Astrocyte (in vitro differentiated cells and primary cell): ENCODE measurements around the gene DCLK1. TPM values are rescaled to one million over a fixed set of nuclear protein-coding genes. Genes with fewer than 3 reads are reported as not detected.

Experiments
- DNase-seq: peaks from one replicate; pipeline ENCODE4 v3.0.0-alpha.2; 2010; ENCODE audit warnings: low read depth
- FAIRE-seq: peaks from 2 replicates; lab custom pipeline; 2011; peaks lifted over from hg19 to GRCh38; lab: Jason Lieb, UNC
- H2AFZ ChIP-seq: 2 replicates; pipeline ENCODE4 v1.6.0; 2012; ENCODE audit warnings: low read depth, low read length, inconsistent platforms
- H3K27ac ChIP-seq: 2 replicates; pipeline ENCODE4 v1.5.1; 2011; ENCODE audit warnings: low read depth, low read length, inconsistent platforms
- H3K27me3 ChIP-seq: 2 replicates; pipeline ENCODE4 v1.6.0; 2011; ENCODE audit warnings: low read length, inconsistent platforms; ENCODE audit not compliant: insufficient read depth
- H3K36me3 ChIP-seq: 2 replicates; pipeline ENCODE4 v1.5.1; 2011; ENCODE audit warnings: low read length, inconsistent platforms; ENCODE audit not compliant: insufficient read depth
- H3K4me1 ChIP-seq: 2 replicates; pipeline ENCODE4 v1.5.1; 2011; ENCODE audit warnings: low read length, inconsistent platforms; ENCODE audit not compliant: insufficient read depth
- H3K4me2 ChIP-seq: 2 replicates; pipeline ENCODE4 v1.6.0; 2012; ENCODE audit warnings: low read length, inconsistent platforms
- H3K4me3 ChIP-seq: 2 replicates; pipeline ENCODE4 v1.5.1; 2011; ENCODE audit warnings: low read depth, mild to moderate bottlenecking, low read length, inconsistent platforms; ENCODE audit not compliant: insufficient read depth
- H3K79me2 ChIP-seq: 2 replicates; pipeline ENCODE4 v1.6.0; 2012; ENCODE audit warnings: mild to moderate bottlenecking, low read length, inconsistent platforms; ENCODE audit not compliant: insufficient read depth
- H3K9ac ChIP-seq: 2 replicates; pipeline ENCODE4 v1.6.0; 2012; ENCODE audit warnings: mild to moderate bottlenecking, low read length, inconsistent platforms
- H3K9me3 ChIP-seq: 2 replicates; pipeline ENCODE4 v1.5.1; 2012; ENCODE audit warnings: low read depth, mild to moderate bottlenecking, low read length, inconsistent platforms; ENCODE audit not compliant: insufficient read depth
- H4K20me1 ChIP-seq: 2 replicates; pipeline ENCODE4 v1.6.0; 2012; ENCODE audit warnings: low read length, inconsistent platforms; ENCODE audit not compliant: insufficient read depth
- H3K27ac Mint-ChIP-seq: one replicate; pipeline ENCODE4 v1.8.0; 2021; ENCODE audit warnings: mild to moderate bottlenecking, mixed read lengths; ENCODE audit not compliant: unreplicated experiment
- H3K27me3 Mint-ChIP-seq: one replicate; pipeline ENCODE4 v1.8.0; 2021; ENCODE audit warnings: low read depth, mixed read lengths; ENCODE audit not compliant: unreplicated experiment
- H3K36me3 Mint-ChIP-seq: one replicate; pipeline ENCODE4 v1.8.0; 2021; ENCODE audit warnings: low read depth, mixed read lengths; ENCODE audit not compliant: unreplicated experiment
- H3K4me1 Mint-ChIP-seq: one replicate; pipeline ENCODE4 v1.8.0; 2021; ENCODE audit warnings: low read depth, mixed read lengths; ENCODE audit not compliant: unreplicated experiment
- H3K4me3 Mint-ChIP-seq: one replicate; pipeline ENCODE4 v1.8.0; 2021; ENCODE audit warnings: mild to moderate bottlenecking, moderate library complexity, mixed read lengths; ENCODE audit not compliant: unreplicated experiment
- H3K9me3 Mint-ChIP-seq: one replicate; pipeline ENCODE4 v1.8.0; 2021; ENCODE audit warnings: mild to moderate bottlenecking, mixed read lengths; ENCODE audit not compliant: unreplicated experiment
- CTCF ChIP-seq: IDR thresholded peaks from 2 replicates; pipeline ENCODE4 v1.5.1; 2011; ENCODE audit warnings: low read depth, mild to moderate bottlenecking, inconsistent platforms, low read length, moderate library complexity; ENCODE audit not compliant: insufficient read depth
- EZH2 ChIP-seq: IDR thresholded peaks from 2 replicates; pipeline ENCODE4 v1.6.1; 2012; ENCODE audit warnings: mild to moderate bottlenecking, low read length, inconsistent platforms; ENCODE audit not compliant: insufficient read depth
- total RNA-seq: library from RNA; stranded (reverse); gene quantifications from 2 replicates; pipeline ENCODE4 v1.2.1, GENCODE V29; 2021

The DCLK1 gene
- total RNA-seq, 1 donor from 2014 or later, result 4.9 TPM

DNA sequence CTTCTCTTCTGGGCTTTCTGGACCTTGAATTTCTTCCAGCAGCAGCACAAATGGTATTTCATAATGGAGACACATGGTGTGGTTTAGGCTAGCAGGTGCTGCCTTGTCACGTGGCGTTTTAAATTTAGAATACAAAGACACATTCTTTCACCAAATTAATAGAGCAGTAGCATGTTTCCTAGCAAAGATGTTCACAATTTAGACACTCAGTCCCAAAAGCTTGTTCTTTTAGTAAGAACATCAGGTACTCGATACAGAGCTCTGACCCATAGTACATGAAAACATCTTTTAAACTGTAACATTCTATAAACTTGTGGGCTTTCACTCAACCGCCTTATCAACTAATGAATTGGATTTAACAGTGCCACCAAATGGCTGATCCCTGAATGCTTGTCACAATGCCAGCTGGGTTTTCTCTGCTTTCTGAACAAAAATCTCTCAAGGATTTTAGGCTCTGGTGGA lies 290.1 kb downstream of the DCLK1 start:
- no peaks in the 10 kb centered on the region for H3K36me3 Mint-ChIP-seq
- TF ChIP-seq CTCF (no peak), EZH2 (no peak)
- Histone ChIP-seq H4K20me1 (no peaks in the 10 kb centered on the region), H3K27me3 (no peaks in the 10 kb centered on the region), H2AFZ (no peak overlapping the region), H3K27ac (no peak overlapping the region), H3K4me3 (no peak overlapping the region), H3K4me1 (peaks cover 20% of the 10 kb centered on the region), H3K79me2 (no peaks in the 10 kb centered on the region), H3K9ac (no peak overlapping the region), H3K36me3 (no peaks in the 10 kb centered on the region), H3K9me3 (no peaks in the 10 kb centered on the region), H3K4me2 (no peak overlapping the region)
- H3K4me1 Mint-ChIP-seq, result peaks cover 20% of the 10 kb centered on the region
- H3K4me3 Mint-ChIP-seq, result no peak overlapping the region
- DNase-seq (peak; percentile 24), FAIRE-seq (no peak)
- H3K27me3 Mint-ChIP-seq, result no peaks in the 10 kb centered on the region
- H3K9me3 Mint-ChIP-seq, result no peaks in the 10 kb centered on the region
- H3K27ac Mint-ChIP-seq, result no peak overlapping the region

GRCh38 chr13:35839806-35840205 lies 291.4 kb downstream of the DCLK1 start:
- H3K9me3 Mint-ChIP-seq, result no peaks in the 10 kb centered on the region
- Histone ChIP-seq H3K9ac (no peak overlapping the region), H3K9me3 (no peaks in the 10 kb centered on the region), H3K4me2 (no peak overlapping the region), H3K4me1 (peaks cover 20% of the 10 kb centered on the region), H3K27ac (no peak overlapping the region), H3K4me3 (no peak overlapping the region), H3K36me3 (no peaks in the 10 kb centered on the region), H4K20me1 (no peaks in the 10 kb centered on the region), H3K27me3 (no peaks in the 10 kb centered on the region), H2AFZ (no peak overlapping the region), H3K79me2 (no peaks in the 10 kb centered on the region)
- no peaks in the 10 kb centered on the region for H3K27me3 Mint-ChIP-seq
- TF ChIP-seq EZH2 (no peak), CTCF (no peak)
- H3K4me1 Mint-ChIP-seq, result peaks cover 20% of the 10 kb centered on the region
- no peak overlapping the region for H3K4me3 Mint-ChIP-seq
- FAIRE-seq (no peak), DNase-seq (no peak)
- H3K27ac Mint-ChIP-seq, result no peak overlapping the region
- no peaks in the 10 kb centered on the region for H3K36me3 Mint-ChIP-seq

GRCh38 chr13:35838356-35838755 lies 292.8 kb downstream of the DCLK1 start:
- FAIRE-seq, result peak; percentile 100
- Mint-ChIP-seq H3K4me3 (no peak overlapping the region), H3K4me1 (peaks cover 20% of the 10 kb centered on the region)

More at GRCh38 chr13:35838356-35838755, 292.8 kb downstream of the DCLK1 start:
- Mint-ChIP-seq H3K27ac (peak overlapping the region; percentile 92), H3K36me3 (no peaks in the 10 kb centered on the region), H3K27me3 (no peaks in the 10 kb centered on the region), H3K9me3 (no peaks in the 10 kb centered on the region)
- Histone ChIP-seq H4K20me1 (no peaks in the 10 kb centered on the region), H3K79me2 (no peaks in the 10 kb centered on the region), H3K4me3 (no peak overlapping the region), H3K4me2 (peak overlapping the region; percentile 57), H3K27me3 (no peaks in the 10 kb centered on the region), H3K36me3 (no peaks in the 10 kb centered on the region), H2AFZ (peak overlapping the region; percentile 53), H3K4me1 (peaks cover 20% of the 10 kb centered on the region), H3K27ac (peak overlapping the region; percentile 95), H3K9me3 (no peaks in the 10 kb centered on the region), H3K9ac (peak overlapping the region; percentile 65)
- DNase-seq, result peak; percentile 96
- no peak for TF ChIP-seq CTCF
